ENCODE results near the gene CCDC83.

CCDC83 gene

GRCh38 chr11:85821636-85822035 is 33.5 kb upstream of the CCDC83 start:
- H3K4me3 ChIP-seq (ENCODE audit: low read depth, low read length): no peak overlapping the region
- CTCF ChIA-PET: no interaction called here
- TF ChIP-seq CTCF (IDR thresholded peaks at IDR 0.05; ENCODE audit: insufficient read depth, low read length, missing control alignments): no peak
- POLR2A ChIA-PET: no interaction called here
- no peak for DNase-seq (ENCODE audit: low read depth, low spot score)

DNA sequence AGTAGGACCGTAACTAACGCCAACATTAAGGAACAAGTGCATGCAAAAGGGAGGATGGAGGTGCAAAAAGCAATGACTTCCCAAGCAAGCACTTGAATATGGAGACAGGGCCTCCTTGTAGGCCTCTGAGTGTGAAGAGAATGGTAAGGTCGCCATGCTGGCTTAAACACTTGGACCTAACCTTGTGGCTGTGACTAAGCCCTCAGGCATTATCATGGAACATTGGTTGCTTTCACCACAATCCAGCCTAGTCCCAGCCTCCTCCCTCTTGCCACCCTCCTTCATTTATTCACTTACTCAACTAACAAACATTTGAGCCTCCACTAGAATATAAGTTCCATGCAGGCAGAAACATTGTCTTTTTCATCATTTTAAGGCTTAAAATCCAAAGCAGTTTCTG is 32.4 kb upstream of the CCDC83 start:
- ChIA-PET CTCF (interaction anchor here (0.7 to 1.0 kb wide), 3 partner anchors 8 to 32 kb away, joined by 3 read pairs; partner anchors contain the start of gene CCDC83), POLR2A (no interaction called here)
- TF ChIP-seq CTCF (IDR thresholded peaks at IDR 0.05; ENCODE audit: insufficient read depth, low read length, missing control alignments): no peak
- no peak overlapping the region for H3K4me3 ChIP-seq (ENCODE audit: low read depth, low read length)
- no peak for DNase-seq (ENCODE audit: low read depth, low spot score)

GRCh38 chr11:85823816-85824215 is 31.4 kb upstream of the CCDC83 start:
- DNase-seq (ENCODE audit: low read depth, low spot score): no peak
- POLR2A ChIA-PET: no interaction called here
- no peak overlapping the region for H3K4me3 ChIP-seq (ENCODE audit: low read depth, low read length)
- CTCF ChIA-PET: interaction anchor here (1.0 to 8.4 kb wide), 3 partner anchors 9 to 143 kb away, joined by 4 to 62 read pairs (median 5); no protein-coding TSS in a partner anchor
- TF ChIP-seq CTCF (IDR thresholded peaks at IDR 0.05; ENCODE audit: insufficient read depth, low read length, missing control alignments): no peak

GRCh38 chr11:85825616-85826015 is 29.6 kb upstream of the CCDC83 start:
- no peak overlapping the region for H3K4me3 ChIP-seq (ENCODE audit: low read depth, low read length)
- TF ChIP-seq CTCF (IDR thresholded peaks at IDR 0.05; ENCODE audit: insufficient read depth, low read length, missing control alignments): no peak
- ChIA-PET POLR2A (interaction anchor here (0.6 kb wide), 1 partner anchor 163 kb away, joined by 3 read pairs; no protein-coding TSS in a partner anchor), CTCF (interaction anchor here (0.6 to 8.4 kb wide), 17 partner anchors 8 to 231 kb away, joined by 3 to 62 read pairs (median 5); partner anchors contain the start of gene CCDC83)
- no peak for DNase-seq (ENCODE audit: low read depth, low spot score)

DNA sequence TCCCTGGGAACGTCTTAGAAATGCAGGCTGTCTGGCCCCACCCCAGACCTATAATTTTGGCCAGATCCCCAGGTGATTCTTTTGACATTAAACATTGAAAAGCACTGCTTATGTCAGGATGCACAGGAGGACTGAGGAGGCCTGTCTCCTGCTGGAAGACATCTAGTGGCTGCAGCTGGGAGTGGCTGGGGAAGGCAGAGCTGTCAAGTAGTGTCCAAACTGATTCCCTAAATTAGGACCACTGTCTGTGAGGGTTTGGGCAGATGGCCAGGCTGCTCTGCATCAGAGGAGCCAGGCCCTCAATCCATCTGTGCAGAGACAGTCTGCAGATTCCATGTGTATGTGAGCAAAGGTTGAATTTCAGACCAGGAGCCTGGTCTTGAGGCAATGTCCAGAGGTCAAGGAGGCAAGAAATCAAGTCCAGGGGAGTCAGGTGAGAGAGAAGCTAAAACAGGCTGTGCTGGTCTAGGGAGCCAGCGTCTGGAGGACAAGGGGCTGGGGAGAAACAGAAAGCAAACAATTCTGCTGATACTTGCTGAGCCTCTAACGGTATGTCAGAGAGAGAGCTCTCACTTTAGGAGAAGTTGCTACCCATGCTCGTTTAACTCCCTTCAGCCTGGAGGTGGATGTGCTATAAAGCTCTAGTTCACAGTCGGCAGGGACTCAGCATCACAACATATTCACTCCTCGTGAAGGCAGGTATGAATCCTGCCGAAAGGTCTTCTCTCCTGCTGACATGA is 28.9 kb upstream of the CCDC83 start:
- no peak for DNase-seq (ENCODE audit: low read depth, low spot score)
- CTCF ChIA-PET: interaction anchor here (0.6 to 8.4 kb wide), 17 partner anchors 8 to 177 kb away, joined by 3 to 62 read pairs (median 5); partner anchors contain the start of gene CCDC83
- POLR2A ChIA-PET: interaction anchor here (0.6 kb wide), 1 partner anchor 163 kb away, joined by 3 read pairs; no protein-coding TSS in a partner anchor
- TF ChIP-seq CTCF (IDR thresholded peaks at IDR 0.05; ENCODE audit: insufficient read depth, low read length, missing control alignments): peak; percentile 80
- H3K4me3 ChIP-seq (ENCODE audit: low read depth, low read length): no peak overlapping the region

Measured in AG04449 (cell line).